ENCODE measurements around the gene TMEM254.
"Not testable (repeated sequence)": the region's sequence is repeated elsewhere in the genome, so short reads cannot be mapped to it uniquely, and the experiment has no call there.

Gene TMEM254

DNA sequence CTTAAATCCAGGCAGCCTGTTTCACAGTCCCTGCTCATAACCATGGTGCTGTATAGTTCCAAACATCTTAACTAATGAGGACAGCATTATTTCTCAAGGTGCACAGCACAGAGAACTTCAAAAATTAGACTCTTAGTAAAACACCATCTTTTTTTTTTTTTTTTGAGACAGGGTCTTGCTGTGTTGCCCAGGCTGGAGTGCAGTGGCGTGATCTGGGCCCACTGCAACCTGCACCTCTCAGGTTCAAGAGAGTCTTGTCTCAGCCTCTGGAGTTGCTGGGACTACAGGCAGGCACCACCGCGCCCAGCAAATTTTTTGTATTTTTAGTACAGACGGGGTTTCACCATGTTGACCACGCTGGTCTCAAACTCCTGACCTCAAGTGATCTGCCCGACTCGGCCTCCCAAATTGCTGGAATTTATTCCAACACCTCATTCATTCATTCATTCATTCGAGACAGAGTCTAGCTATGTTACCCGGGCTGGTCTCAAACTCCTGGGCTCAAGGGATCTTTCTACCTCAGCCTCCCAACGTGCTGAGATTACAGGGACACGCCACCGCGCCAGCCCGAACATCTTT is 507 bp upstream of the TMEM254 start:
- DNase-seq (ENCODE audit: low spot score) = no peak

DNA sequence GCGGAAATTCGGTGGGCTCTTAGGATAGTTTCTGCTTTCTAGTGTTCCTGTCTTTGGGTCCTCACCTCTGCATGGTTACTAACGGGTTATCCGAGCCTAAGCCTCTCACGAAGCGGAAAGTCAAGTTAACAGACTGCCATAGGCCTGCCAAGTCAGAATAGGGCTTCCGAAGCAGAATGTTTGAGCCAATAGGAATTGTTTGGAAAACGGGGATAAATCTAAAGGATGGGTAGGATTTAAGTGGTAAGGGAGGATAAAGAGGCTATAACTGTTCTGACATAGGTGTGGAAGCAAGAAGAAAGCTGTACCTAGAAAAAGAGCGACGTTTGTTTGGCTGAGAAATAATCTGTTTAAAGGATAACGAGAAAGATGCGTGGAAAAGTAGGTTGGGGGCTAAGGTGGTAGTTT is 851 bp downstream of the TMEM254 start:
- no peak for DNase-seq (ENCODE audit: low spot score)

DNA sequence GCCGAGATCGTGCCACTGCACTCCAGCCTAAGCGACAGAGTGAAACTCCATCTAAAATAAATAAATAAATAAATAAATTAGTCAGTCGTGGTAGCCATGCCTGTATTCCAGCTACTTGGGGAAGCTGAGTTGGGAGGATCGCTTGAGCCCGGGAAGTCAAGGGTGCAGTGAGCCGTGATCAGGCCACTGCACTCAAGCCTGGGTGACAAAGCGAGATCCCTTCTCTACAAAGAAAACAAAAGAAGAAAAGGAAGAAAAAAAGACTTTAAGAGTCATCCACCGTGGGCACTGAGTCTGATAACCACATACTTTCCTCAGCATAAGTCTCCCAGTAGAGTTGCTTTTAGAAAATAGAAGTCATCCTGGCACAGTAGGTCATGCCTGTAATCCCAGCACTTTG is 2.6 kb downstream of the TMEM254 start:
- no peak for DNase-seq (ENCODE audit: low spot score)

DNA sequence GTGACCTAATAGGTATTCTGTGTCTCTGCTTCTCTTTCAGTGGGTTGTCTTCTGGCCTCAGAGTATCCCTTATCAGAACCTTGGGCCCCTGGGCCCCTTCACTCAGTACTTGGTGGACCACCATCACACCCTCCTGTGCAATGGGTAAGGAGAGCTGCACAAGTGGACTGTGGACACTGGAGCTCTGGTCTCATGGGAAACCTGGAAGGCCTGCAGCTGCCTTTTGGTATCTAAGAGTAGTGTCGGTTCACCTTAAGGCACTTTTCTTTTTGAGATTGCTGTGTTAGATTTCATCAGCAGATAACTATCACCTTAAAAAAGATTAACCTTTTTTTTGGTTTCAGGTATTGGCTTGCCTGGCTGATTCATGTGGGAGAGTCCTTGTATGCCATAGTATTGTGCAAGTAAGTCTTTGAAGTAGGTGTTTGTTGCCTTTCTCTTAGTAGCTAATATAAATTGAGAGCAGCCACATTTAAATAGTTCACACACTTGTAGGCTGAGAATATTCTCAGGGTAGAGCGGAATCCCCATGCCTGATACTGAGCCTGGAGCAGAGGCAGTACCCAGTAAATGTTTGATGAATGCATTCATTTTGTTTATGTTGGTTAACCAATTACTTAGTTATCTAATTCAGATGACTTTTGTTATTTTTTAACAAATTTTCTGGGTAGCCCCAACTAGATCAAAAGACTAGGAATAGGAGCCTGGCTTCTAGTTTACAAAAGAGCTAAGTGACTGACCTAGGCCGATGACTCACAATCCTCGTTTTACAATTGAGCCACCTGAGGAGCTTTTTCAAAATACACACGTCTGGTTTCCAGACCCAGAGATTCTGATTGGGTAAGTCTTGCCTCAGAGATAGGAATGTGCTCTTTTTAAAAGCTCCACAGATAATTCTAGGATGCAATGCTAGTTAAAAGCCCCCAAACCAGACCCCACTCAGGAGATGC is 3.6 kb downstream of the TMEM254 start:
- DNase-seq (ENCODE audit: low spot score) = no peak

DNA sequence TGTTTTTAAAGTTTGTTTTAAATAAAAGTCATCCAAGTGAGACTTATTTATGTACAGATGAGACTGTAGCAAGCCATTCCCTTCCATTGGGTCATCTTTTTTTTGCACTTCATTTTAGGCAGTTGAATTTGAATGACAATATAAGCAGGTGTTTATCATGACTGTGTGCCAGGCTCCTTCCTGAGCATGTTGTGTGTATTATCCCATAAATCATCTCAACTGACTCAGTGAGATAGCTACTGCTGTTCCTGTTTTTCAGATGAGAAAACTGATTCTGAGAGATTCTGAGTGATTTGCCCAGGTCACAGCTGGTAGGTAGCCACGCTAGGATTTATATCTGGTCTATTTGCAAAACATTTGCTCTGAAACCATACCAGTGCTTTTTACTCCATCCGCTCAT is 11.7 kb downstream of the TMEM254 start:
- no peak for DNase-seq (ENCODE audit: low spot score)

DNA sequence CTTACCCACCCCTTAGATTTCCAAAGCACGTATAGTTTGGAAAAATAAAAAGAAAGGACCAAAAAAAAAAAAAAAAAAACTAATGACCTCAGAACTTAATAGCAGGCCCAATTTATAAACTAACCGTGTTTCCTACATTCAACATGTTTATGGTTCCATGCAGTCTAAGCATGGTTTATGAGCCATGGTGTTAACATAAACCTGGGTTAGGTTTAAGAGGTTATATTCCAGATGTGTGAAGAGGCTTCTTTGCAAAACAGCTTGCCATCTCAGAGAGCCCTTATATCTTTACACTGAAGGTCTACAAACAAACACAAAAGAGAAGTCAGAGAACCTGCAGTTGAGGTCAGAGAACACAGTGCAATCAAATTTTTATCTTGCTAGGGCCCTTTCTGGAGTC is 15.8 kb downstream of the TMEM254 start:
- no peak for DNase-seq (ENCODE audit: low spot score)

DNA sequence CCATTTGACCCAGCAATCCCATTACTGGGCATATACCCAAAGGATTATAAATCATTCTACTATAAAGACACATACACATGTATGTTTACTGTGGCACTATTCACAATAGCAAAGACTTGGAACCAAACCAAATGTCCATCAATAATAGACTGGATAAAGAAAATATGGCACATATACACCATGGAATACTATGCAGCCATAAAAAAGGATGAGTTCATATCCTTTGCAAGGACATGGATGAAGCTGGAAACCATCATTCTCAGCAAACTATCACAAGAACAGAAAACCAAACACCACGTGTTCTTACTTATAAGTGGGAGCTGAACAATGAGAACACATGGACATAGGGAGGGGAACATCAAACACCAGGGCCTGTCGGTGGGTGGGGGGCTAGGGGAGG is 19.8 kb downstream of the TMEM254 start:
- DNase-seq (ENCODE audit: low spot score) = not testable (repeated sequence)

DNA sequence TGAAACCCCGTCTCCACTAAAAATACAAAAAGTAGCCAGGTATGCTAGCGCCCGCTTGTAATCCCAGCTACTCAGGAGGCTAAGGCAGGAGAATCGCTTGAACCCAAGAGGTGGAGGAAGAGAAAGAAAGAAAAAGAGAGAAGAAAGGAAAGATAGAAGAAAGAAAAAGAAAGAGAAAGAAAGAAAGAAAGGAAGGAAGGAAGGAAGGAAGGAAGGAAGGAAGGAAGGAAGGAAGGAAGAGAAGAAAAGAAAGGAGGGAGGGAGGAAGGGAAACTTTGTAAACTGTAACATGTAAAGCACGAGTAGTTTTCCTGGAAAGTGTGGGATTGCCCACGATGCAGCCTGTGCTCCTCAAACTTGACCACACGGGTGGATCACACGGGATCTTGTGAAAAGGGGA is 20.8 kb downstream of the TMEM254 start:
- DNase-seq (ENCODE audit: low spot score) = not testable (repeated sequence)

DNA sequence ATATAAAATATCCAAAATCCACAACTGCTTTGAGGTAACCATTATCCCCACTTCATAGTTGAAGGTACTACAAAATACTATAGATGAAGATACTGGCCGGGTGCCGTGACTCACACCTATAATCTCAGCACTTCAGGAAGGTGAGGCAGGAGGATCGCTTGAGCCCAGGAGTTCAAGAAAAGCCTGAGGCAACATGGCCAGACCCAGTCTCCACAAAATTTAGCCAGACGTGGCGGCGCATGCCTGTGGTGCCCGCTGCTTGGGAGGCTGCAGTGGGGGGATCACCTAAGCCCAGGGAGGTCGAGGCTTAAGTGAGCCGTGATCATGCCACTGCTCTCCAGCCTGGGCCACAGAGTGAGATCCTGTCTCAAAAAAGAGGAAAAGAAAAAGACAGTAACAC is 21.7 kb downstream of the TMEM254 start:
- DNase-seq (ENCODE audit: low spot score) = no peak

DNA sequence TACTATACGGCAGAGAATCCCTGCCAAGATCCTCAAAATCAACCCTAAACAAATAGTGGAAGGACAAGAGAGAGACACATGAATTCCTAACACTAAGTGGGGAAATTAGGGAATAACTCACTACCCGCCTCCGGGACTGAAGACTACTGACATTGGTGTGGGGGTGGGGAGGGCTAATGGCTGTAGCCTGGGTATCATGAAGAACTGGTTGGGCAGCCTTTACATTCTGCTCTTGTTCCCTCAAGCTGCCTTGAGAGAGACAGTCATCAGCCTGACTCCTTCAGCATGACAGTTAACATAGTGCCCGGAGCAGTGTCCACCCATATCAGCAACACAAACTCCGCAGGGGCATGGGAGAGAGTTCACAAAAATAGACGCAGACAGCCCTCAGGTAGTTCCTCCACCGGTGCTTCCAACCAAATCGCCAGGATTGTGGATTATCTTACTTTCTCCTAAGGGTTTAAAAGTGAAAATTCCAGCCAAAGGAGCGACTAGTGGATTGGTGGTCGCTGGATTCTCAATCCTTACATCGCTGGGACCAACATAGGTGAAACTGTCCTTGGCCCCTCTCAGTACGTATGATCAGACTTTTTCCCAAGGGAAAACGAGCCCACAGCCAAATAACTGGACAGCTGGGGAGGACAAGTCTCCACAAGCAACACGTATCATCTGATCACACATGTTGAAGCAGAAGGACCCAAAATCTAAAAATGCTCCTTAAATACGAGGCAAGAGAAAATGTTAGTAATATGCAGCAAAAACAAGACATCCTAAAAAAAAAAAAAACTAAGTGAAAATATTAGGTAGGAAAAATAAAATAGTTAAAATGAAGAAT is 22.6 kb downstream of the TMEM254 start:
- no peak for DNase-seq (ENCODE audit: low spot score)

DNA sequence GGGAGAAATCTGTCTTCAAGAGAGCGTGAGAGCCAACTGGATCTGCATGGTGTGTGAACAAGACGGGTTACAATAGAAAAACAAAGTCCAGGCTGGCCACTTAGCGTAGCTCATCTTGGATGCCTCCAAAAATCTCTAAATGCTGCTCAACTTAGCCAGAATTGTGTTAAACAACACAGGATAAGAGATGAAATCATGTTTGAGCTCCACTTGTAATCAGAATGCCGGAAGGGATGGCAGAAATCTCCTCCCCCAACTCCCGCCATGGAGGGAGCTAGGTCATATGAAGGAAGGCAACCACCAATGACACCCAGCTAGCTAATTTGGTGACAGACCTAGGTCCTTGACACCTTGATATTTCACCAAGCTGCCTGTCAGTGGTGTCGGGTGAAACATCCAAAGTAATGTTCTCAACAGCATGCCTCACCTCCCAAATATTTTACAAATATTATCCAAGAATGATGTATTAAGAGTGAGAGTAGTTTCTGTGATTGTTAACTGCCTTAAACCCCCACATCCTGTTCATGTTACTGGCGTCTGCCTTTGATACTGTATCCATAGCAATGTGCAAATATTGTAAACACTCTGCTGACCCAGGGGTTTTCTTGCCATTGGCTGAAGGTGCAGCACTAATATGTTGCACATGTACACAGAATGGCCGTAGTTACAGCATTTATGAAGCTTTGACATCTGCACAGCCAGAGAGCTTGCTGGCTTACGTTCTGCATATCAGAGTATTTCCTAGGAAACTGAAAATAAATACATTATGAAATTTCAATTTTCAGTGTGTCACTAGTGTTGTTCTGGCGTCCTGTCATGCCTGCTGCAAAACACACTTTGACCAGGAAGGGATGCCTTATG is 25.8 kb downstream of the TMEM254 start:
- peak; percentile 31 for DNase-seq (ENCODE audit: low spot score)

DNA sequence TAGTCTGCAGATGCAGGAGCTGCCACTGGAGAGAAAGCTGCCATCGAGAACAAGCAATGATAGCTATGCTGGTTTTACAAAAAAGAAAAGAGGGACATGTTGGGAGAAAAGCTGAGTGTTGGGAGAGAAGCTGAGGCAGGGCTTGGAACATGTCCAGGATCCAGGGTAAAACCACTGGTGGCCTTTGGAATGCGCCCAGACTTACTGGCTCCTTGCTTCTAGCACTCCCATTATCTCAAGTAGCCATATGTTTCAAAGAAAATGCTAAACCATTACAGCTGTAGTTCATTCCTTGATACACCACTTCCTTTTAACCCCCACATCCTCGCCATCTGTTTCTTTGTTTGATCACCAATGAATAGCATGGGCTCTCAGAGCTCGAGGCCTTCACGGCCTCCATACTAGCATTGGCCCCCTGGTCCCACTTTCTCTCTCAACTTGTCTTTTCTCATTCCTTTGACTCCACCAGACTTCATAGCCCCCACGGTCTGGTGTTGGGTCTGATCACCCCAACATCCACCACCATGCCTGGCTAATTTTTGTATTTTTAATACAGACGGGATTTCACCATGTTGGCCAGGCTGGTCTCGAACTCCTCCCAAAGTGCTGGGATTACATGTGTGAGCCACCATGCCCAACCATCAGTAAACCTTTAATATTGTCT is 30.2 kb downstream of the TMEM254 start:
- DNase-seq (ENCODE audit: low spot score) = no peak

DNA sequence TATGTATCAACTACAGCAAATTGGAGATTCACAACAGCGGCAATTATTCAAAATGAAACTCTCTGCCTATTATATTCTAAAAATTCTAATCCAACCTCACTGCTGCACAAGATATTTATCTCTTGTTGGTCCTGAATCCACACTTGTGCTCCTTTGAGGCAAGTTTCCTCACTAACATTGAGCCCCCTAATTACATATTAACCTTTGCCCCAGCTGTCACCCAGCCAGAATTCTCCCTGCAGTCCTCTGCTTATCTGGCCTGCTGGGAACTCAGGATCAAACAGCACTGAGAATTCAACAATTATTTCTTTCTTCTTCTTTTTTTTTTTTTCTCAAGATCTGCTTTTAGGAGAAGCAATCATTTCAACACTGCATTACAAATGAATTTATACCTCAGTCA is 32.5 kb downstream of the TMEM254 start:
- DNase-seq (ENCODE audit: low spot score) = no peak

DNA sequence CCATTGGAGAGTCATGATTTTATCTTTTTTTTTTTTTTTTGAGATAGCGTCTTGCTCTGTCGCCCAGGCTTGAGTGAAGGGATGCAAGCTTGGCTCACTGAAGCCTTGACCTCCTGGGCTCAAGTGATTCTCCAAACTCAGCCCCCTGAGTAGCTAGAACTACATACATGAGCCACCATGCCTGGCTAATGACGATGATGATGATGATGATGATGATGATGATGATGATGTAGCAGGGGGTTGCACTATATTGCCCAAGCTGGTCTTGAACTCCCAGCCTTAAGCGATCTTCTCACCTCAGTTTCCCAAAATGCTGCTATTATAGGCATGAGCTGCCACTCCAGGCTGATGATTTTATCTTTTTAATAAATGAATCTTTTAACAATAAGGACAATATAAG is 40.2 kb downstream of the TMEM254 start:
- DNase-seq (ENCODE audit: low spot score) = no peak

DNA sequence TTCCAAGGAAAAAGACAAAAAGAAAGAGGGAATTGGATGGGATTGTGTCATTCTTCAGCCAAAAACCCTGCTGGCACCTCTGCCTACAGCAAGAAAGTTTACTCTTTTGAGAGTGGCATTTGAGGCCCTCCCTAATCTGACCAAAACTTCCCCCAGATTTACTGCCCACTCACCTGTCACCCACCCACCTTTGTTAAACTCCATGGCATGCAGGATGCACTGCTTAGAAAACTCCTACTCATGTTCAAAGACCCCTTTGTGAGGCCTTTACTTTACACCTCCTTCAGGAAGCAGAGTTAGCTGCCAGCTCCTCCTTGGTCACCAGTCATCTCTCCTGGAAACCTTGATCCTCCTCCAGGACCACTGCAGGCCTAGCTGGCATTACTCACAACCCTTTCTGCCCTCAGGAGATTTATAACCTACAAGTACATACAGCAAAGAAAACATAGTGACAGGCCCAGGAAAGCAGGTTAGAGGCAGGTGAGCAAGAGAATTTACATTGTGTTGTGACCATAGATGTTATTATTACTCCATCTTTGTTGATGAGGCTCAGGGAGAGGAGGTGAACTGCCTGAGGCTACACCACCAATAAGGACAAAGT is 43.7 kb downstream of the TMEM254 start:
- no peak for DNase-seq (ENCODE audit: low spot score)

DNA sequence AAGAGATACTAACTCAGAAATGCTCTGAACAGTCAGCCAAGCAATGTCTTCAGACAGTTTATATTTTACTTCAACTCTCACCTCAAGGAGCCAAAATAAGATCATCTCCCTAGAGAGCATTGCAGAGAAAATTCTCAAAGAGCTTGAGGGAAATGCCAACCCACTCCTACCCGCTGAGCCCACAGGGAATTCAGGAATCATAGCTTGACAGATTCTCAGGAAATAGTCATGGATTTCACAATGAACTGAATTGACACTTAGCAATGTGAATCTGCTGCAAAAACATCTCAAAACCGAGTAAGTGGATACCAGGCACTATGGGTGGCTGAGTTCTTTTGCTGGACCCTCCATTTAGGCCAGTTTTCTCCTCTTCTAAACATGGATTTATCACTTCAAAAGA is 44.3 kb downstream of the TMEM254 start:
- no peak for DNase-seq (ENCODE audit: low spot score)

DNA sequence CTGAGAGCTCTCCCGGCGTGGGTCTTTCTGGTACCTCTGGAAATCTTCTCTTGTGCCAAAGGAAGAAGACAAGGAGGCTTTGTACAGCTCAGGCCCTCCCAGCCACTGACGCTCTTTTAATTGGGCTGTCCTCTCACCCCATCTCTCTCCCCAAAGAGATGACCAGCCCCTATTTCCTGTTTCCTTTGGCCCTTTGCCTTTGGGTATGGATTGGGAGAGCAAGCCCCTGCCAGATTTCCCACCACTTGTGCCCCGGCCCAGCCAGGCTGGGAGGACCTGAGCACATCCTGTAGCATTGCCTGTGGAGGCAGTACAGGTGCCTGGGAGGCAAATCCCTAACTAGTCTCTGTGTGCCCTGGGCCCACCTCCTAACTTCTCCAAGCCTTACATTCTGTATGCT is 48.4 kb downstream of the TMEM254 start:
- no peak for DNase-seq (ENCODE audit: low spot score)

DNA sequence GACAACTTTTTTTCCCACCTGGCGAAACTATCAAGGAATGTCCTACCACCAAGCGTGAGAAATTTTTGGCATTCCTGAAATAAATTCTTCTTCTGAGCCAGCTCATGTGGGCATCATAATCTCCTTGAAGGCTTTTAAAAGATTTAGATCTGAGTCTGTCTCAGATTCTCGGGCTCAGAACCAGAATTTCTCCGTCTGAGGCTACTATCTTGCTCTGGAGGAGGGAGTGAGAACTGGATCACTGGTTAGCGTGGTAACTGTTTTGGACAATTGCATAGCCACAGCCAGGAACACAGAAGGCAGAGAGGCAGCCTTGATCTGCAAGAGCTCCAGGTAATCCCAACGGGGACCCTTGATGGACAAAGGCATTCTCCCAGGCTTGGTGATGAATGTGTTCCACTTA is 53.0 kb downstream of the TMEM254 start:
- DNase-seq (ENCODE audit: low spot score) = no peak

DNA sequence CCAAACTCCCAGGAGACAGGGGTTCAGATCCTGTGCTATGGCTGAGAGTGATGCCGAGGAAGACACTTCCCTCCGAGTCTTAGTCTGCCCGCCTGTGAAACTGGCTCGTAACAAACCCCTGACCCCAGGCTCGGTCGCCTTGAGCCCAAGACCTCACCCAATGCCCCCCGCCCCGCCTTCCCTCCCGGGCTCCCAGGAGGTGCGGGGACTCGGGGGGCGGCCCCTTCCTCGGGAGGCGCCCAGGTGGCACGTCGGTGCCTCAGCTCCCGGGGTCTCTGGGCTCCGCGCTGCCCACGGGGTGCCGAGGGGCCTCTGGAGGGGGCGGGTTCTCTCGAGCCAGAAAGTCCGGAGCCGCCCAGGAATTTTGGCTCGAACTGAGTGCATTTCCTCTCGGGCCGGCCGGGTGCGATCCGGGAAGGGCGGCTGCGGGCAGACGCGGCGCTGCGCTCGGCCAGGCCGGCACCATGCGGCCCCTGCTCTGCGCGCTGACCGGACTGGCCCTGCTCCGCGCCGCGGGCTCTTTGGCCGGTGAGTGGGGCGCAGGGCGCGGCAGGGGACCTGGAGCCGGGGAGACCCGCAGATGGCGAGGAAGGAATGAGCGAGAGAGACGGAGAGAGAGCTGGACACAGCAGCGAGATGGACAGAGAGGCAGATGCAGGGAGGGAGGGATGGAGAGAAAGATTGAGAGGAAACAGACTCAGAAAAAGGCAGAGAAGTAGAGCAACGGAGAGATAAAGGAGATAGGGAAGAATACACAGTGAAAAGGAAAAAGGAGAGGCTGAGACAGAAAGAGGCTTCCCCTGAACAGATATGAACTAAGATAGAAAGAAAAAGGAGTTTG is 54.1 kb downstream of the TMEM254 start, which contains the start of gene PLAC9:
PLAC9 (plus strand) TSS at position 432 of the 841 bp plus-strand sequence; CDS start at position 465, 33 bp downstream.
- DNase-seq (ENCODE audit: low spot score) = no peak

DNA sequence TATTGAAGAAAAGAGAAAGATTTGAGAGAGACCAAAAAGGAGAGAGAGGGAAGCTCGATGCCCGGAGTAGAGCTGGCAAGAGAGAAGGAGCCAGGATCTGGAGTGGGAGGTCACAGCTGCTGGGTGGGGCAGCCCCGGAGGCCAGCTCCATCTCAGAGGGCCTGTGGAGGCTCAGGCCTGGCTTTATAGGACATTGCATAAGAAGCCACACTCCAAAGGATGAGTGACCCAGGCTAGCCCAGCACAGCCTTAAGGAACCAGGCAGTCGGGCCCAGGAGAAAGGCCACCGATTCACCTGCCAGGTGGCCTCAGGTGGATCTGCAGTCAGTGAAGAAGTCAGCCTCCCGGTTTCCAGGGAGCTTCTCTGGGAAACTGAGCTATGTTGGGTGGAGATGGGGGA is 54.7 kb downstream of the TMEM254 start:
- DNase-seq (ENCODE audit: low spot score) = no peak

All from CD4-positive, alpha-beta T cell treated with Interleukin-2 at 100 ng/mL for 4 hours (primary cell).